GM23248 (cell line): ENCODE results near the gene CSMD2.

Source experiments
- EZH2 ChIP-seq: fragments of 200-600 bp; sonication (generic); IDR thresholded peaks from 2 replicates; pipeline ENCODE4 v1.6.1; 2018; ENCODE audit warnings: antibody characterized with exemption, mild to moderate bottlenecking; ENCODE audit not compliant: insufficient read depth, poor library complexity, severe bottlenecking
- EZH2phosphoT487 ChIP-seq: fragments of 200-600 bp; sonication (generic); IDR thresholded peaks from 2 replicates; pipeline ENCODE4 v1.6.1; 2018; ENCODE audit warnings: antibody characterized with exemption, moderate library complexity, mild to moderate bottlenecking, low read depth; ENCODE audit not compliant: insufficient read depth

- TF ChIP-seq EZH2 (no peak), EZH2phosphoT487 (no peak)
Observed at GRCh38 chr1:33762109-33762830, 402.8 kb downstream of the CSMD2 start.
